ENCODE results near the gene TMEM18. TPM values are rescaled to one million over a fixed set of nuclear protein-coding genes. Genes with fewer than 3 reads are reported as not detected.
A peak's percentile ranks its signal among the peaks of the same experiment; 100 is the strongest.

Gene TMEM18
- total RNA-seq, 1 donor from 2014 or later: 19.3 TPM

- H3K27me3 Mint-ChIP-seq: peaks cover 5% of the 10 kb centered on the region
- TF ChIP-seq CTCF (IDR thresholded peaks at IDR 0.05; ENCODE audit: unreplicated experiment): no peak
- H3K27ac Mint-ChIP-seq: no peak overlapping the region
- no peak for DNase-seq (ENCODE audit: low spot score, unreplicated experiment)
- H3K4me1 Mint-ChIP-seq (ENCODE audit: low read depth): no peaks in the 10 kb centered on the region
- H3K36me3 Mint-ChIP-seq (ENCODE audit: insufficient read depth): no peaks in the 10 kb centered on the region
- H3K4me3 Mint-ChIP-seq (ENCODE audit: low read depth): no peak overlapping the region
- H3K9me3 Mint-ChIP-seq (ENCODE audit: low read depth): peaks cover 8% of the 10 kb centered on the region
These were observed 48.6 kb downstream of the TMEM18 start for GRCh38 chr2:628651-629050.

- no peak for DNase-seq (ENCODE audit: low spot score, unreplicated experiment)
- no peak for TF ChIP-seq CTCF (IDR thresholded peaks at IDR 0.05; ENCODE audit: unreplicated experiment)
- H3K36me3 Mint-ChIP-seq (ENCODE audit: insufficient read depth): no peaks in the 10 kb centered on the region
- H3K4me1 Mint-ChIP-seq (ENCODE audit: low read depth): no peaks in the 10 kb centered on the region
- H3K9me3 Mint-ChIP-seq (ENCODE audit: low read depth): peaks cover 6% of the 10 kb centered on the region
- H3K4me3 Mint-ChIP-seq (ENCODE audit: low read depth): no peak overlapping the region
- no peak overlapping the region for H3K27ac Mint-ChIP-seq
- H3K27me3 Mint-ChIP-seq: peaks cover 5% of the 10 kb centered on the region
These were observed 49.2 kb downstream of the TMEM18 start for GRCh38 chr2:627926-628560.

- H3K4me1 Mint-ChIP-seq (ENCODE audit: low read depth): no peaks in the 10 kb centered on the region
- TF ChIP-seq CTCF (IDR thresholded peaks at IDR 0.05; ENCODE audit: unreplicated experiment): peak; percentile 8
- peaks cover 5% of the 10 kb centered on the region for H3K9me3 Mint-ChIP-seq (ENCODE audit: low read depth)
- no peak overlapping the region for H3K27ac Mint-ChIP-seq
- no peak for DNase-seq (ENCODE audit: low spot score, unreplicated experiment)
- H3K36me3 Mint-ChIP-seq (ENCODE audit: insufficient read depth): no peaks in the 10 kb centered on the region
- no peak overlapping the region for H3K4me3 Mint-ChIP-seq (ENCODE audit: low read depth)
- peaks cover 5% of the 10 kb centered on the region for H3K27me3 Mint-ChIP-seq
These were observed 49.9 kb downstream of the TMEM18 start for GRCh38 chr2:627340-627709.

- Mint-ChIP-seq H3K4me1 (ENCODE audit: low read depth) (no peaks in the 10 kb centered on the region), H3K36me3 (ENCODE audit: insufficient read depth) (no peaks in the 10 kb centered on the region), H3K4me3 (ENCODE audit: low read depth) (no peak overlapping the region), H3K27me3 (peaks cover 5% of the 10 kb centered on the region), H3K9me3 (ENCODE audit: low read depth) (peaks cover 4% of the 10 kb centered on the region), H3K27ac (no peak overlapping the region)
- no peak for TF ChIP-seq CTCF (IDR thresholded peaks at IDR 0.05; ENCODE audit: unreplicated experiment)
- no peak for DNase-seq (ENCODE audit: low spot score, unreplicated experiment)
These were observed 50.5 kb downstream of the TMEM18 start for GRCh38 chr2:626491-627339.

GRCh38 chr2:625415-626333 is 51.5 kb downstream of the TMEM18 start:
- no peaks in the 10 kb centered on the region for H3K9me3 Mint-ChIP-seq (ENCODE audit: low read depth)
- no peaks in the 10 kb centered on the region for H3K36me3 Mint-ChIP-seq (ENCODE audit: insufficient read depth)
- H3K4me3 Mint-ChIP-seq (ENCODE audit: low read depth): no peak overlapping the region
- no peak overlapping the region for H3K27ac Mint-ChIP-seq
- no peak for DNase-seq (ENCODE audit: low spot score, unreplicated experiment)
- peaks cover 5% of the 10 kb centered on the region for H3K27me3 Mint-ChIP-seq
- TF ChIP-seq CTCF (IDR thresholded peaks at IDR 0.05; ENCODE audit: unreplicated experiment): no peak
- H3K4me1 Mint-ChIP-seq (ENCODE audit: low read depth): no peaks in the 10 kb centered on the region

All from progenitor cell of endocrine pancreas (in vitro differentiated cells).